GM19467 (cell line): ENCODE results near the gene MYO18B.

Source experiments
- ATAC-seq: cut with Tn5 transposase; IDR thresholded peaks from one replicate; pipeline ENCODE4 v1.9.1; 2021; ENCODE audit warnings: mild to moderate bottlenecking, moderate library complexity; ENCODE audit not compliant: unreplicated experiment

MYO18B gene

GRCh38 chr22:25748140-25748539 lies 6.2 kb downstream of the MYO18B start:
- ATAC-seq, result no peak

GRCh38 chr22:25748704-25749103 lies 6.7 kb downstream of the MYO18B start:
- ATAC-seq, result no peak

DNA sequence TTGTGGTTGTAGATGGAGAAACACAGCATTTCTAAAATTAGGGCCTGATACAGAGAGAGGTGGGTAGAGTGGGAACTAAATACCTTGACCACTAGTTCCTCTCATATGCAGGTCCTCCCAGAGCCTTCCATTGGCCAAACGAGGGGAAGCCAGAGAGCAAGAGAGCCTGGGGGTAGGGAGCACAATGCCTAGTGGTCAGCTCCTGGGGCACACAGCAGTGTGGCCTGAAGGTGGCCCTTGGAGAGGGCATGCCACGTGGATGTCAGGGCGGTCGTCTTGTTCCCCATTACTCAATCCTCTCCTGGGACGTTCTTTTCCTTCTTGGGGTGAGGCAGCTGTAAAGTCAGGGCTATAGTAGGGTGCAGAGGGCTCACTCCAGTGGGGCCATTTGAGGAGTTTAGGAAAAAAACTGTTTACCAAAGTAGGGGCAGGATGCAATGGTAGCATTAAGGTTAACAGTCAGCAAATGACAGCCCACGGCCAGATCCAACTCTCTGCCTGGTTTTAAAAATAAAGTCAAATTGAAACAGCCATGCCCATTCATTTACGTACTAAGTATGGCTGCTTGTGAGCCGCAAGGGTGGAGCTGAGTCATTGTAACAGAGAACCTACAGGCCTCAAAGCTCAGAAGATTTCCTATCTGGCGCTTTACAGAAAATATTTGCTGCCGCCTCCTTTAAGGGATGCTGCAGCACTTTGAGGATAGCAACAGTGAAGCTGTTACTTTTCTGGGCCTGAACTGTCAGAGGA lies 7.6 kb downstream of the MYO18B start:
- ATAC-seq, result no peak

DNA sequence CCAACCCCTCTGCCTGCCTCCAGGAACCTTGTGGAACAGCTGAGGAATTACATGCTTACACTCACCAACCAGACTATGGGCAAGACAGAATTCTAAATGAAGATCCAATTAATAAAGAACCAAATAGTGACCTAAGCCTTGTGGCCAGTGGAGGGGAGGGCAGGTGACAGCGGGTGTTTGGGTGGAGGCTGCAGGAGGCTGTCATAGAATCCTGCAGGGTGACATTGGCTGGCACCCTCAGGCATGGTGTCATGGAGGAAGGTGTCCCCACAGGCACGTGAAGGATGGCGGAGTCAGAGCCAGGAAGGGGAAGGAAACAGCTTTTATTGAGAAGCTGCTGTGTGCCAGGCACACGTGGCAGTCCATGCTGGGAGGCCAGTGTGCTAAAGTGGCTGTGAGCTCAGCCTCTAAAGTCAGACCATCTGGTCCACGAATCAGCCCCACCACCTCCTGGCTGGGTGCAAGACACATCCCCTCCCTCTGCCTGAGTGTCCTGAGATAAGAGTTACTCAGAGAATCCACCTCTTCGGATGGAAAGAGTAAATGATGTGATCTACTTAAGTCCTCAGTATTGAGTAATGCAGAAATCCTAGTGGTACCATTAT lies 8.7 kb downstream of the MYO18B start:
- no peak for ATAC-seq

DNA sequence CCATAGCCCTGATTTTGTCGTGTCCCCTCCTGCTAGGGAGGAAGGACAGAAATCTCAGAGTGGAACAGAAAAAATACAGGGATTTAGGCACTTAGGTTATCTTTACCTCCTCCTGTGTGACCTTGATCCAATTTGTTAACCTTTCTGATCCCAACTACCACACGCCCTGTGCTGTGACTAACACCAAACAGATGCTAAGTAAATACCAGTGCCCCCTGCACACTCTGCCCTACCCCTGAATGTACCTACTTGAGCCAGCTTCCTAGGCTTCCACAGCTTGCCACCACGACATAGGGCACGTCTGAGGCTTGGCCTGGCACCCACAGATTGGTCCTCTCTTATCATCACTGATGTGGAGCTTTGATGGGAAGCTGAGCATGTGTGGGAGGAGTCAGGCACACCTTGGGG lies 9.2 kb downstream of the MYO18B start:
- no peak for ATAC-seq

DNA sequence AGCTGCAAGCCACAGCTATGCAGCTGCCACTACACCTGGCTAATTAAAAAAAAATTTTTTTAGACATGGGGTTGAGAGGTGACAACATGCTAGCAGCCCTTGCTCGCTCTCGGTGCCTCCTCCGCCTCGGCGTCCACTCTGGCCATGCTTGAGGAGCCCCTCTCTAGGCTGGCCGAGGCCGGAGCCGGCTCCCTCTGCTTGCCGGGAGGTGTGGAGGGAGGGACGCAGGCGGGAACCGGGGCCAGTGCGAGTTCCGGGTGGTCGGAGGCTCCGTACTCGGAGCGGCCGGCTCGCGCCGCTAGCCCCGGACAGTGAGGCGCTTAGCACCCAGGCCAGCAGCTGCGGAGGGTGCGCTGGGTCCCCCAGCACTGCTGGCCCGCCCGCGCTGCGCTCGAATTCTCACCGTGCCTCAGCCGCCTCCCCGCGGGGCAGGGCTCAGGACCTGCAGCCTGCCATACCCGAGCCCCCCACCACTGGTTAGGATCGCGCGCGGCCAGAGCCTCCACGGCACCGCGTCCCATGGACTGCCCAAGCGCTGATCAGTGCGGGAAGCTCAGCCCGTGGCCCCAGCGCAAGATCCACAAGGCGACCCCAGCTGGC lies 10.7 kb downstream of the MYO18B start:
- no peak for ATAC-seq

GRCh38 chr22:25753252-25753651 lies 11.3 kb downstream of the MYO18B start:
- no peak for ATAC-seq

- no peak for ATAC-seq
Measured at GRCh38 chr22:25754527-25755202, 12.7 kb downstream of the MYO18B start.

GRCh38 chr22:25757686-25758085 lies 15.7 kb downstream of the MYO18B start:
- ATAC-seq, result no peak

DNA sequence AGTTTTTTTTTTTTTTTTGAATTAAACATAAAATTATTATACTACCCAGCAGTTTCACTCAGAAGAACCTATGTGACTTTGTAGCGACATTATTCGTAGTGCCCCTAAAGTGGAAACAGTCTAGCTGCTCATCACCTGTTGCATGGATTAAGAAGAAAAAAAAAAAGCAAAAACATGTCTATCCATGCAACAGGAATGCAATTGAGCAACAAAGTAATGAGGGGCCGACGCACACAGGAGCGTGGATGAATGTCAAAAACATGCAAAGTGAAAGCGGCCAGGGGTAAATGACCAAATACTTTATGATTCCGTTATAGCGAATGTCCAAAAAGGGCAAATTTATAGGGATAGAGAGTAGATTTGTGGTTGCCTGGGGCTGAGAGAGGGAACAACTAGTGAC lies 16.3 kb downstream of the MYO18B start:
- no peak for ATAC-seq

GRCh38 chr22:25759825-25760231 lies 17.8 kb downstream of the MYO18B start:
- ATAC-seq, result no peak

GRCh38 chr22:25760294-25760693 lies 18.3 kb downstream of the MYO18B start:
- ATAC-seq, result no peak

GRCh38 chr22:25760848-25761595 lies 19.0 kb downstream of the MYO18B start:
- ATAC-seq, result no peak

- ATAC-seq, result no peak
Measured at GRCh38 chr22:25762147-25762546, 20.2 kb downstream of the MYO18B start.

- ATAC-seq, result no peak
Measured at GRCh38 chr22:25763239-25763777, 21.3 kb downstream of the MYO18B start.

DNA sequence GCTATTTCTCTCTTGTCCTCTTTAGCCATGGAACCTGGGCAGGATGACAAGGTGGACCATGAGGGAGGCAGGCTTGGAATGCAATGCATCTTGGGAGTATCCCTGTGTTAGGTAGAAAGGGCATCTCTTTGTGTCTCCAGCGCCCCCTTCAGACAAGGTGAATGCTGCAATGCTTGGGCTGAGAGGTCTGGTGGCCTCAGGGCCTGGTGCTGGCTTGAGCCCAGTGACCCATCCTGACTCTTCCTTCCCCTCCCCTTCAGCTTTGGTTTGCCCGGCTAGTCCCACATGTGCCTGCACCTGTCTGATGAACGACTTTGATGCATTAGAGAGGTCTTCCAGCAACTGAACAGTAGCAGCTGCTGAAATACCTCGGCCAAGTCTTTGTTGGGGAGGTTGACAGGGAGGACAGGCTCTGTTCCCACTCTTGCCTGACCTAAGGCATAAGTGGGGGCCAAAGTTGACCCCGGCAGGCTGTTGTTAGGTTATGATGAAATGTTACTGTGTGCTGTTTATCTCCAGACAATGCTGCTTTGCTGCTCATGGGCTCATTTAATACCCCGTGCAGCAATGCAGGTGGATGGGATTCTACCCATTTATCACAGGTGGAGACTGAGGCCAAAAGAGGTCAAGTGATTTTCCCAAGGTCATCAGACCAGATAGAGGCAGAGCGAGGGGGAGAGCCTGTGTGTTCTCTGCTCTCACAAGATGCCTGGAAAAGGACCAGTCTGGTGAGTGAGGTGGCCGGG lies 22.5 kb downstream of the MYO18B start:
- ATAC-seq, result no peak

DNA sequence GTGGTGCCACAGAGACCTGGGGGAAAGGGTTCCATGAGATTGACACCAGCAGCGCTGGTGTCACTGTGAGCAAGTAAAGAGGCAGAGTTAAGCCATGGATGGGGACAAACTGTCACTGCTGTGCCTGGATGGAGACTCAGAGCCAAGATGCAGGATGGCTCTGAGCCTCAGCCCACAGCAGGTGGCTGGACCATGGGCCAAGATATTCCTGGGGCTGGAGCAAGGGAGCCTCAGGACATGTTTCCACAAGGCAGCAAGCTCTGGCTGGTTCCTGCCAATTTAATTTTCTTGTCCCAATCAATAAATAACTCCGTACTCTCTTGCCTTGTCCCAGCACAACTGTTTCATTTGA lies 23.0 kb downstream of the MYO18B start:
- no peak for ATAC-seq

GRCh38 chr22:25765801-25766200 lies 23.8 kb downstream of the MYO18B start:
- ATAC-seq, result no peak

- no peak for ATAC-seq
Measured at GRCh38 chr22:25766418-25766817, 24.4 kb downstream of the MYO18B start.

DNA sequence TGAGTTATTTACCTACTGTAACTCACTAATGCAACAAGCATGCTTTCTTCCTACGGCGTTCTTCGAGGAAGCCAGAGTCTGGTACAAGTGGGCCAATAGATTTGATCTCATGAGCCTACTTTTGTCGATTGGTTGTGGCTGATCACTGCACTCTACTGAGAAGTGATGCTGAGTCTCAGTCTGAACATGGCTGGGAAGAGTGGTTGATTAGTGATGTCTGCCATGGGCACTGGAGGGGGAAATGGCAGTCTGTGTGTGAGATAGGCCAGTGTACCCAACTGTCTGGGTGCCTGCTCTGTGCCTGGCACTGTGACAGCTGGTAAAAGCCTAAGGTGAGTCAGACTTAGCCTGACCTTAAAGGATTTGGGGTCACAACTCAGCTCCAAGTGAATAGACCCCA lies 28.3 kb downstream of the MYO18B start:
- no peak for ATAC-seq
